Brain pericyte (primary cell): Measurements from ENCODE around the gene CEACAM3.

Experiments
- DNase-seq: peaks from one replicate; pipeline ENCODE4 v3.0.0-alpha.2; 2012; ENCODE audit warnings: low read depth, low spot score

The CEACAM3 gene

DNA sequence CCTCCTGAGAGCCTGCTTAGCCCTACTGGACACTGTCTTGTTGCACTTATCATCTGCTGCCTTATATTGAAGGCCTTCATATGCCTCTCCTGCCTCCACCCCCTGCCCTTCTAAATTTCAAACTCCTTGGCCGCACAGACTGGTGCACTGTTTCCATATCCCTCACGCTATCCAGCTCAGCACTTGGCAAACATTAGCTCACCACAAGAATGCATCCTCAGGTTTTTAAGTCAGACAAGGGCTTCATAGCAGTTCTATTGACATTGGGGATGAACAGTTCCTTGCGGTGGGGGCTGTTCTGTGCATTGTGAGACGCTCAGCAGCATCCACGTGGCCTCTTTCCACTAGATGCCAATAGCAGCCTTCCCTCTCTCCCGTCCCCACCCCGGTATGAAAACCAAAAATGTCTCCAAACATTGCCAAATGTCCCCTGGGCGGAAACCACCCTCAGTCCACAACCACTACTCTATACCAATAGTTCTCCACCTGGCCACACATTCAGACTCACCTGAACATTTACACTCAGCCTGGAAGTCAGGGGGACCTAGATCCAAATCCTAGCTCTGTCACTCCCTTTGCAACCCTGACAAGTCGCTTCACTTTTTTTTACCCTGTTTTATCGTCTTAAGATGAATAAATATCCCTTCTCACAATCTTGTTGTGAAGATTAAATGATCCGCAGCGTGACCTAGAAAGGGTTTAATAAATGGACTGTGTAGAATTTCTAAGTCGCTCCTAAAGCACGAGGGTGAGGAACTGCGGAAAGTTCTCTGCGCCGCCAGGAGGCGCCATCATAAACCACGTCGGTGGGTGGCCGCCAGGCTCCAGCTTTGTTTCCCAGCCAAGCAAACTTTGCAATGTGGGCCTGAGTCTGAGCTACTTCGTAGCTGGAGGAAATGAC lies 3.6 kb upstream of the CEACAM3 start:
- DNase-seq = no peak

DNA sequence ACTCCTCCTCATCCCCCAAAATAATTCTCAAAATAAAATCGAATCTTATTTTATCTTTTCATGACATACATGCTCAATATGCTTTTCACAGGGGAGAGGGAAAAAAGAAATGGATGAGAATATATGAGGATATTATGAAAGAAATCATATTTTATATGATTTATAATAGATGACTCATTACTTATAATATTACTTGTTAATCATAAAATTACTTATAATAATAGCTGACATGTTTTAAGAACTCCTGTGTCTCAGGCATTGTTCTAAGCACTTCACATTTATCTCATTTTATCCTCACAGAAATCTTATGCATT lies 3.0 kb upstream of the CEACAM3 start:
- no peak for DNase-seq

DNA sequence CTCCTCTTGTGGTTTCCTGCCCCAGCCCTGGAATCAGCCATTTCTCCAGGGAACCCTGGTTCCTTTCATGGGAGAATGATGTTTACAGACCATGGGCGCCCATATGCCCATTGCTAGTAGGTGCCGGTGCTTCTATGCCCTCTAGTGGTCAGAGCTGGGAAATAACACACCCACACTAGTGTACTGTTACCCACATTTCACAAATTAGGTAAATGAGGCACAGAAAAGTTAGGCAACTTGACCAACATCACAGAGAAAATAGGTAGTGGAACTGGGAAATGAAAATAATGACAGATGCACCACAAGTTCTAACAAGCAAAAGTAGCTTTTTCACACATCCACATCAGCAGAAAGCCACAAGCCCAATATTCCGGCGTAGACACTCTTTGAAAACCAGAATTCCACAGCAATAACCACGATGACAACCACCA lies 1.3 kb upstream of the CEACAM3 start:
- DNase-seq = no peak

DNA sequence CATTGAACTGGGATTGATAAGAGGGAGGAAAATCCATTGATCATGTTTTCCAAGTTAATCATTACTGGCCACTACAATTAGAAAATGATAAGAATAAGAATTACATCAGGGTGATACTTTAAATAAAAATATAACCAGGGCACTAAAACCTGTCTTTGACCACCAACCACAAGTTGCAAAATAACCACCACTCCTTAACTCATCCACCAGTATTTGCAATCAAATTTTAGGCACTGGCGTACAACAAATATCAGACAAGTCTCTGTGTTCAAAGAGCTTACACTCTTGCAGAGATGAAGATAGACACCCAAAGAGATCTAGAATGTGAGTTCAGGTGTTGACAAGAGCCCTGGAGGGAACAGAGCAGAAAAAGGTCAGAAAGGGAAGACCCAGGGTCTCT lies 514 bp downstream of the CEACAM3 start:
- DNase-seq = no peak

DNA sequence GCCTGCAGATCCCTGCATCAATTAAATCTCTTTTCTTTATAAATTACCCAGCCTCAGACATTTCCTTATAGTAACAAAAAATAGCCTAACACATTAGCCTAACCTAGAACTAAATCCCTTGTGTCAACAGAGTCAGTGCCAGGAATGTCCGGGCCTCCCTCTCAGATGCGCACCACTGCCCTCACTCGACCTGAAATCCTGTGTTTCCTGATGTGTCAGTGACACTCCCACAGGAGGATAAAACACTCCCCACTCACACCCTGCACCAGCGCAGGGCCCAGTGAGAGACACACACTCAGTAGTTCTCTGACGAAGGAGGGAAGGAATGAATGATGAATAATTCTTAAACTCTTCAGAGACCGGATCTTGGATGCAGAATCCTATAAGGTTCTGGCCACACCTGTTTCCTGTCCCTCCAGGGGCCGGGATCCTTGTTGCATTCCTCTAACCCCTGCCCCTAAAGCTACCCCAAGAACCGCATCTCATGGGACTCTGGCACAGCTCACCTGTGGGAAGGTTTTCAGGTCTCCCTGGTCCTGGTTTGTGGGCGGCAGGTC lies 3.1 kb downstream of the CEACAM3 start:
- no peak for DNase-seq

DNA sequence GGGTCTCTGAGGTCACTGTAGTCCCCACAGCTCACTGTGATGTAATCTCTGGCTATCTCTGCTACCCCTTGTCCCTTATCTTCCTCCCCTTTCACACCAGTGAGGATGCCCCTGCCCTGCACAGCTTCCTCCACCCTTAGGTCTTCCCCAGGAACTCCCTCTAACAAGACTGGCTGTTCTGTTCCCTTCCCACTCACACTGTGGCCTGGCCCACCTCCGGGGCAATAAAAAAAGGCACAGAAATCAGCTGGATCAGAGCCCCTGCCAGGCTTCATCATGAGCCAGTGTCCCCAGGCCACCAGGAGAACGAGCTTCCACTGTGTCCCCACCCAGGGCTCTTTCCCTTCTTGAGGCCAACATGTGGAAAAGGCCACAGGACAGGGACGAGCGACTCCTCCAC lies 4.6 kb downstream of the CEACAM3 start:
- DNase-seq = no peak

DNA sequence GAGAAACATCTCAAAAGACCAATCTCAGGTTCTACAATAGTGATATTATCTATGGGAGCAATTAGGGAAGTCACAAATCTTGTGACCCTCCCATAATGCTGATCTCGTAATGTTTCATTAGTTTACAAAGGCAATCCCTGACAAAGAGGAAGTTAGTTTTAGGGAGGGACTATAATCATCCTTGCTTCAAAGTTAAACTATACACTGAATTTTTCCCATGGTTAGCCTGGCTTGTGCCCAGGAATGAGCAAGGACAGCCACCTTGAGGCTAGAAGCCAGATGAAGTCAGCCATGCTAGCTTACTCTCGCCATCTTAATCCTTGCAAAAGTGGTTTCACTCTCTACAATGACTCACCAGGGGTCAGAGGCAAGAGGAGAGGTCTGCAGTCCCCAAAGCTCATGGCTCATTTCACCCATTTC lies 5.4 kb downstream of the CEACAM3 start:
- no peak for DNase-seq

DNA sequence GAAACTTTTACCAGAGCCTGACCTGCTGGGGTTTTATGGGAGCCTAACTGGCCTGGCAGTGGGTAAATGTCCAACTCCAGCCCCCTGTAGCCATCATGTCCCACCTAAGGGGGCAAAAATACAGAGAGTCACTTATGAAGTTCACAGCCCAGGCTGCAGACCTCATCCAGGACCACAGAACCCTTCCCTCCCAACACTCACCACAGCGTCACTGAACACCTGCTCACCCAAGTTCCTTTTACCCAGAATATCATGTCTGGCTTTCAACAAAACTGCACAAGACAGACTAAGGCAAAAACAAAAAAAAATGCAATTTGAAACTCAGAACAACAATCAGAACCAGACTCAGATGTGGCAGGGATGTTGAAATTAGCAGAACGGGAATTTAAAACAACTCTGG lies 6.4 kb downstream of the CEACAM3 start:
- no peak for DNase-seq

DNA sequence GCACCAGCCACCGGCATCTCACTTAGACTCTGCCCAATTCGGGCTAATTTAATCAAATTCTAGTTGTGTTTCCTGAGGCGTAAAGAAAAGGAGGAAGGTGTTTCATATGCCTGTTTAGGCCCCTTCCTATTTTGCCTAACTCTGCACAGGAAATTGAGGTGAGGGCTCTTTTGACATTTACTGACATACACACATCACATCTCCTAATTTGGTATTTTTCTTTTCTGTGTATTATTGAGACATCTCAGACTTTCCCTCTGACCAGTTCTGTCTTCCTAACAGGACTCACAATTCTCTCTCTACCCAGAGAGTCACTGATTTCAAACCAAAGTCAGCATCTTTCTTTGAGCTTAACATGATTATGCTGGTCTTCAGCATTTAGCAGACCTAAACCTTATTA lies 7.9 kb downstream of the CEACAM3 start:
- DNase-seq = no peak

DNA sequence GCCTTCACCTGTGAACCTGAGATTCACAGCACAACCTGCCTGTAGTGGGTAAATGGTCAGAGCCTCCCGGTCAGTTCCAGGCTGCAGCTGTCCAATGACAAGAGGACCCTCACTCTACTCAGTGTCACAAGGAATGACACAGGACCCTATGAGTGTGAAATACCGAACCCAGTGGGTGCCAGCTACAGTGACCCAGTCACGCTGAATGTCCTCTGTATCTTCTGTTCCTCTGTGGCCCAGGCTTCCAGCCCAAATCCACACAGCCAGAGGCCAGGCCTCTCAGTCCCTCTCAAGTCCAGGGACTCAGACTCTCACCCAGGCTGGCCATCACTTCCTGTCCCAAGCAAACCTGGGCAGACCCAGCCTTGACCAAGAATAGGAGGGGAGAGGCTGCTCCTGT lies 10.8 kb downstream of the CEACAM3 start:
- DNase-seq = no peak

DNA sequence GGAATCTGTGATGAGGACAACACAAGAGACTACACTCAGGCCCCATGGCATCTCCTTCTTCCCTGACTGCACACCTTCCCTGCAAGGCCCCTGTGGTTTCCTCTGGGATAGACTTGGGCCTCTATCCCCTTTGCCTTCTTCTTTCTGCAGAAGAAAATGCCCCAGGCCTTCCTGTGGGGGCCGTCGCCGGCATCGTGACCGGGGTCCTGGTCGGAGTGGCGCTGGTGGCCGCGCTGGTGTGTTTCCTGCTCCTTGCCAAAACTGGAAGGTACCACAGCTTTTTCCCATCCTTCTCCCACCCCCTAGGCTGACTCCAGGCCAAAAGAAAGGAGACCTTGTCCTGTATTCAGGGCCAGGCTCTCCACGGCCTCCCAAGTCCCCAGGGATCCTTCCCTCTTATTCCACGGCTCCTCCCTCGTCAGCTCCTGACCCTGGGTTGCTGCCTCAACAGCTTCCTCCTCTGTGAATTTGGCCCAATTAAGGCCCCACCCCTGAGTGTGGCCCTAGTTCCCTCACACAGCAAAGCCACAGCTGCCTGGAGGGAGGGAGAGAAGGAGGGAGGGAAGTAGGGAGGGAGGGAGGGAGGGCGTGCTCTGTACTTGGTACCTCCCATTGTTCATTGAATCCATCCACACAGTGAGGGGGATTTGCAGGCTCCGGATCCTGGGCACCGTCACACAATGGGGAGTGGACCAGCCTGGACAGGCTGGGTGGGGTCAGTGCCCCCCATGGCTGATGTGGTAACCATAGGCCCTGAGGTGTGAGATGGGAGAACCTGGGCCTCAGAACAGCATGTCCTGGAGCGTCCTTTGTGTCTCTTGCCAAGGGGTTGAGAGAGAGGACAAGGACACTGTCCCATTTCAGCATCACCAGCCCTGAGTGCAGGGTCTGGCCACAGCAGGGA lies 12.5 kb downstream of the CEACAM3 start:
- DNase-seq = no peak

DNA sequence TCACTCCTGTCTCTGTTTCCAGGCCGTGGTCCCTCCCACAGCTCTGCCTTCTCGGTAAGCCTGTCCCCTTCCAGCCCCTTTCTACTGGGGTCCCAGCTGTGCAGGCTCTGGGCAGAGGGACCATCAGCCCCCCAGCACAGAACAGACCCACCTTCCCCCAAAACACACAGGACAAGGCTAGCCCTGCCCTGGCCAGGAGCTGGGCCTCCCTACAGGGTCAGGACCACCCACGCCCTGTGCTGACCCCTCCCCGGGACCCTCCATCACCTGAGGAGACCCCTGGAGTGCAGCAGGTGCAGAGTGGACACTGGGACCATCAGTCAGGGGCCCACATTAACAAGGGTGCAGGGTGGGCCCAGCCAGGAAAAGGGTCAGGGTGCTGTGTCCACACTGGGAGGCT lies 13.9 kb downstream of the CEACAM3 start:
- no peak for DNase-seq

DNA sequence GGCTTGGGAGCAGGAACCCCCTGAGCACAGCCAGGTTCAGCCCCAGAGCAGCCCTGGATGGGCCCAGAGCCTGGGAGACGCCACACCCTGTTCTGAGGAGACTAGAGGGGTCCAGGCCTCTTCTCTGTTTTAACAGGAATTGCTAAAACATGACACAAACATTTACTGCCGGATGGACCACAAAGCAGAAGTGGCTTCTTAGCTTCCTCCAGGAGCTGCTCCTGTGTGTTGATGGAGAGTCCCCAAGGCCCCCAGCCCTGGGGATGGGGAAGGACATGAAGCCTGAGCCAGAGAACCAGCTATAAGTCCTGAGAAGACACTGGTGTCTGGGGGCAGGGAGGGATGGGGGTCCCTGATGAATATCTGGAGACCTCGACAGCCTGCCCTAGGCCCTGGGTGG lies 14.6 kb downstream of the CEACAM3 start:
- DNase-seq = no peak

DNA sequence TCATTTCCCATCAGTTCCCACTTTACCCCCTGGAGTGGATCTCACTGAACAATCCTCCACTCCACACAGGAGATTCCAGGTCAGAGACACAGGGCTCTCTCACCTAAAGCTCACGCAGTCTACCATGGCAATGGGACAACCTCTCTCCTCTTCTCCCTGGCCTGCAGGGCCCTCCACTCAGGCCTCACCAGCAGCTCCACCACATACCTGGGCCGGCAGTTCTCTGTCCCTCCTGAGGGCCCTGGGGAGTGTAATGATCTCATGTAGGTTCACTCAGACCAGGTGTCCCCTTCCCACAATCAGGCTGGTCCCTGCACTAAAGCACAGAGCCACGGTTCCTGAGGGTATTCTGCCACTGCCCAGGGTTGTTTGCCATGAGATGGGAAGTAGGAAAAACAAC lies 15.6 kb downstream of the CEACAM3 start:
- DNase-seq = no peak

DNA sequence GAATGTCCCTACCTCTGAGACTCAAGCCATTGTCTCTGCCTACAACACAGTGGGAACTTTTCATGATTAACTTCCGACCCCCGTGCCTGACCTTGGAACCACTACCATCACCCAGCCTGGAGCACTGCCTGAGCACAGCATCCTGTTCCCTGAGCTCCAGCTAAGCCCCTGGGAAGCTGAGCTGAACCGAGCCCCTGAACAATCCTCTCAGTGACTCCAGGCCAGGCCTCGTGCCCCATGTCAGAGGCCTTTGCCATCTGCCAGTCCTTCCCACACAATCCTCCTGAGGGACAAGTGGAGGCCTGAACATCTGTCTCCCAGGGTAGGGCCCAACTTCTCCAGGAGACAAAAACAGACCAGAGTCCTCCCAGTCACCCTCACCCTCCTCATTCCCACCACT lies 17.5 kb downstream of the CEACAM3 start:
- DNase-seq = no peak

DNA sequence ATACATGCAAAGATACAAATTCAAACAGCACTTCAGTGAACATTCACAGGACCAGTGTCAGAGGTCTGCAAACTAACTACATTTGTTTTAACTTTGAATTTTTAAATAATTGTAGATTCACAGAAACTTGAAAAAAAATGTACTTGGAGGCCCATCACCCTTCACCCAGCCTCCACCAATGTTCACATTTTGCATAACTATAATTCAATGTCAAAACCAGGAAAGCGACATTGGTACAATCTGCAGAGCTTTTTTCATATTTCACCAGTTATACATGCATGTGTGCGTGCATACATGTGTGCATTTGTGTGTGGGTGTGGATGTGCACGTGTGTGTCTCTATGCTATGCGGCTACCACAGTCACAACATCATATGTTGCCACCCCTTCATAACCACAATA lies 18.9 kb downstream of the CEACAM3 start:
- no peak for DNase-seq

DNA sequence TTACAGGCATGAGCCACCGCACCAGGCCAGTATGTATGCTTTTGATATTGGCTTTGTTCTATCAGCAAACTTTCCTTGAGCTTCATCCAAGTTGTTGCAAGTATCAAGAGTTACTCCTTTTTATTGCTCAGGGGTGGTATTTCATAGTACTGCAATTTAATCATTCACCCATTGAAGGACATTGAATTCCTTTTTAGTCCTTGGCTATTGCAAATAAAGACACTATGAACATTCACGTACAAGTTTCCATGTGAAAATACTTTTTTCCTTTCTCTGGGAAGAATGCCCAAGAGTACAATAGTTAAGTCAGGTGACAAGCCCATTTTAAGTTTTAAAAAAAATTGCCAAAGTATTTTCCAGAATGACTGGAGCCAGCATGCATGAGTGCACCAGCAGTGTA lies 20.4 kb downstream of the CEACAM3 start:
- no peak for DNase-seq

DNA sequence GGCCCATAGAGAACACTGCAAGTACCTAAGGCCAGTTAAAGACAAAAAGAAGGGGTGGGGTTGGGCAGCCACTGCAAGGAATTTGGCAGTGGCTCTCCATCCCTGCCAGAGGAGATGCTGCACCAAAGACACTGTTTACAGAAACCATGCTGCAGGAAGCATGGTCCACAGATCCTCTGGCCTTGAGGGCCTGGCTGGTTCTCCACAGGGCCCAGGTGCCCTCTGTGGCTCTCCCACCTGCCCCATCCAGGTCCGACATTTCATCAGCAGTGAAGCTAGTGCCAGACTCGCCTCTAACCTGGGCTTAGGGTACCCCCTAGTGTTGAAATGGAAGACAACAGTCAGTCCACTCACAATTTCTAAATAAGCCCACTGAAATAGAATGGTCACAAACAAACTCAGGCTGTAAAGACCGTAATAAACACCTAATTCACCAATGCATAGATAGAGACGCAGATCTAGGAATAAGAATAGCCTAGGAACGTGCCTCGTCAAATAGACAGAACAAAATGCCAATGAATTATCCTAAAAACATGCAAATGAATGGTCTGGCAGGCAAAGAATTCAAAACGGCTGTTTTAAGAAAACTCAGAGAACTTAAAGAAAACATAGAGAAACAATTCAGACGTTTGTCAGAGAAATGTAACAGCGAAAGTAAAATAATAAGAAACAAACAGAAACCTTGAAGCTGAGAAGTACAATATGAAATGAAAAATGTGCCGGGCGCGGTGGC lies 24.8 kb downstream of the CEACAM3 start:
- DNase-seq = no peak

DNA sequence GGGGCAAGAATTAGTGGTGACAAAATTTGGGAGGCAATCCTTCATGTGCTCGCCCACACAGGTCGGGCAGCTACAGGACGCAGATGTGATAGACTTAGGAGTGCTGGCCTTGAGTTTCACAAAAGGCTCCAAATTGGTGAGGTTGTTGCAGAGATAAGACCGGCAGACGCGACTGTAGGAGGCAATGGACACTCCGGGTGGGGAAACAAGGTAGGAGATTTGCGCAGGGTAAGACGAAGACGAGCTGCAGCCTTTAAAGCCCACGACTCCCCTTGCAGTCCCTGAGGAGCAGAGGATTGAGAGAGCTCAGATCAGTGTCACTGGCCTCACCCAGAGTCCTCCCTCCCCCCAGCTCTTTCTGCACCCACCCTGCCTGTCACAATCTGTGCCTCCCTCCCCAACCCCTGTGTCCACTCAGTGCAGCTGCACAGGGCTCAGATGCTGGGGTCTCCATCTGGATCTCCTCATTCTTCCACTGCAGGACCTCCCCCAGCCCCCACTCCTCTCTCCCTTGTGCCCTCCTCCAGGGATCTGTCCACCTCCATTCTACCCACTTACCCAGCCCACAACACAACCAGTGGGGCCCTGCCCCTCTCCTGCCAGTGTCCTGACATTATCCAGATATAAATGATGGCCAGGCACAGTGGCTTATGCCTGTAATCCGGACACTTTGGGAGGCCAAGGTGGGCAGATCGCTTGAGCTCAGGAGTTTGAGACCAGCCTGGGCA lies 41.8 kb downstream of the CEACAM3 start:
- no peak for DNase-seq

DNA sequence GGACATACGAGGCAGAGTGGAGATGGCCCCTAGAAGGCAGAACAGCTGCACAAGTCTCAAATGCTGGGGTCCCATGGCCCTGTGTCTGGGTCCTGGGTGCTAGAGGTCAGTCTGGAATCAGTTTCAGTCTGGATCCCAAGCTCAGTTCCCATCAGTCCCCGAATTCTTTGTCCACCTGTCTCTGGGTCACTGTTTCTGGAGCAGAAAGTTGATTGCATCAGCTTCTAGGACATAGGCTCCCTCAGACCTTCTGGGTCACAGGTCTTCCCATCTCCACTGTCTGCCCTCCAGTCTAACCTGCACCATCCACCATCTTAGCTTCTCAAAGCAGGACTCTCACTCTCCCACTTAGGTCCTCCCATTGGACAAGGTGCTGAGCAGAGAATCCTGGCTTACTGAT lies 42.8 kb downstream of the CEACAM3 start:
- no peak for DNase-seq

DNA sequence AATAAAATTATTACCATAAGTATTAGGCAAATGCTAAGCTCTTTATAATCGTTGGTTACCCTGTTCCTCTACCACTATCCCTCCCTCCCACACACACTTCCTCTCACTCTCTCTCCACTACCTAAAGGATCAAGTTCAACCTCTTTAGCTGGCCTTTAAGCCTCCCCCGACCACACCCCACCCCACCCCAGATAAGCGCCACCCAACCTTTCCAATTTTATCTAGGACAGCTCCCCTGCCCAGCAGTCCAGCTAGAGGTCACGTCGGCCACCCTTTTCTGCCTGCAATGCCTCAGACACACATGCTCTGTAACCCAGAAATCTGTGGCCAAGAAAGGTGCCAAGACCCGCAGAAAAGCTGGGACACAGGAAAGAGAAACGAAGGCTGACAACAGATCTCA lies 47.0 kb downstream of the CEACAM3 start:
- DNase-seq = no peak
